Measurements from ENCODE around the gene RNGTT.

RNGTT gene

GRCh38 chr6:88920774-88921733 is 42.4 kb downstream of the RNGTT start:
- TF ChIP-seq, protein P1, sequence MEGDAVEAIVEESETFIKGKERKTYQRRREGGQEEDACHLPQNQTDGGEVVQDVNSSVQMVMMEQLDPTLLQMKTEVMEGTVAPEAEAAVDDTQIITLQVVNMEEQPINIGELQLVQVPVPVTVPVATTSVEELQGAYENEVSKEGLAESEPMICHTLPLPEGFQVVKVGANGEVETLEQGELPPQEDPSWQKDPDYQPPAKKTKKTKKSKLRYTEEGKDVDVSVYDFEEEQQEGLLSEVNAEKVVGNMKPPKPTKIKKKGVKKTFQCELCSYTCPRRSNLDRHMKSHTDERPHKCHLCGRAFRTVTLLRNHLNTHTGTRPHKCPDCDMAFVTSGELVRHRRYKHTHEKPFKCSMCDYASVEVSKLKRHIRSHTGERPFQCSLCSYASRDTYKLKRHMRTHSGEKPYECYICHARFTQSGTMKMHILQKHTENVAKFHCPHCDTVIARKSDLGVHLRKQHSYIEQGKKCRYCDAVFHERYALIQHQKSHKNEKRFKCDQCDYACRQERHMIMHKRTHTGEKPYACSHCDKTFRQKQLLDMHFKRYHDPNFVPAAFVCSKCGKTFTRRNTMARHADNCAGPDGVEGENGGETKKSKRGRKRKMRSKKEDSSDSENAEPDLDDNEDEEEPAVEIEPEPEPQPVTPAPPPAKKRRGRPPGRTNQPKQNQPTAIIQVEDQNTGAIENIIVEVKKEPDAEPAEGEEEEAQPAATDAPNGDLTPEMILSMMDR (IDR thresholded peaks at IDR 0.05; ENCODE audit: low read depth, low read length), result no peak
- no peak for DNase-seq
- Histone ChIP-seq H3K27ac (no peak overlapping the region), H3K4me3 (ENCODE audit: low read depth, low read length) (no peak overlapping the region), H3K27me3 (ENCODE audit: insufficient read depth, low read depth, severe bottlenecking) (no peaks in the 10 kb centered on the region), H3K9me3 (ENCODE audit: severe bottlenecking) (no peaks in the 10 kb centered on the region), H3K36me3 (peaks cover 14% of the 10 kb centered on the region)

DNA sequence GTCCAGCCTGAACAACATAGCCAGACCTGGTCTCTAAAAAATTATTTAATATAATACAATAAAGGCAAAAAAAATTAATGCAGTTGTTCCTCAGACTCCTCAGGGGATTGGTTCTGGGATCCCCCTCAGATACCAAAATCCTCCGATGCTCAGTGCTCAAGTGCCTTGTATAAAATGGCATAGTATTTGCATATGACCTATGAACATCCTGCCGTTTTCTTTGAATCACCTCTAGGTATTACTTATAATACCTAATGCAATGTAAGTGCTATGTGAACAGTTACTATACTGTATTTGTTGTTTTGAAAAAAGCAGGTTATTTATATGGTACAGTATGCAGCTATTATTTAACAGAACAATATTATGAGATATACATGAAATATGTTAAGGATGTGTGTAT is 43.3 kb downstream of the RNGTT start:
- TF ChIP-seq, protein P1 (IDR thresholded peaks at IDR 0.05; ENCODE audit: low read depth, low read length), result no peak
- no peaks in the 10 kb centered on the region for H3K27me3 ChIP-seq (ENCODE audit: insufficient read depth, low read depth, severe bottlenecking)
- no peak overlapping the region for H3K4me3 ChIP-seq (ENCODE audit: low read depth, low read length)
- H3K36me3 ChIP-seq, result peaks cover 14% of the 10 kb centered on the region
- H3K27ac ChIP-seq, result no peak overlapping the region
- no peaks in the 10 kb centered on the region for H3K9me3 ChIP-seq (ENCODE audit: severe bottlenecking)
- DNase-seq, result no peak

GRCh38 chr6:88919032-88919431 is 44.4 kb downstream of the RNGTT start:
- TF ChIP-seq, protein P1 (IDR thresholded peaks at IDR 0.05; ENCODE audit: low read depth, low read length), result no peak
- Histone ChIP-seq H3K27me3 (ENCODE audit: insufficient read depth, low read depth, severe bottlenecking) (no peaks in the 10 kb centered on the region), H3K27ac (no peak overlapping the region), H3K36me3 (peaks cover 14% of the 10 kb centered on the region), H3K9me3 (ENCODE audit: severe bottlenecking) (no peaks in the 10 kb centered on the region), H3K4me3 (ENCODE audit: low read depth, low read length) (no peak overlapping the region)
- no peak for DNase-seq

GRCh38 chr6:88916615-88917208 is 46.7 kb downstream of the RNGTT start:
- no peaks in the 10 kb centered on the region for H3K36me3 ChIP-seq
- H3K27ac ChIP-seq, result no peak overlapping the region
- DNase-seq, result no peak
- H3K9me3 ChIP-seq (ENCODE audit: severe bottlenecking), result no peaks in the 10 kb centered on the region
- TF ChIP-seq, protein P1 (IDR thresholded peaks at IDR 0.05; ENCODE audit: low read depth, low read length), result no peak
- no peak overlapping the region for H3K4me3 ChIP-seq (ENCODE audit: low read depth, low read length)
- no peaks in the 10 kb centered on the region for H3K27me3 ChIP-seq (ENCODE audit: insufficient read depth, low read depth, severe bottlenecking)

DNA sequence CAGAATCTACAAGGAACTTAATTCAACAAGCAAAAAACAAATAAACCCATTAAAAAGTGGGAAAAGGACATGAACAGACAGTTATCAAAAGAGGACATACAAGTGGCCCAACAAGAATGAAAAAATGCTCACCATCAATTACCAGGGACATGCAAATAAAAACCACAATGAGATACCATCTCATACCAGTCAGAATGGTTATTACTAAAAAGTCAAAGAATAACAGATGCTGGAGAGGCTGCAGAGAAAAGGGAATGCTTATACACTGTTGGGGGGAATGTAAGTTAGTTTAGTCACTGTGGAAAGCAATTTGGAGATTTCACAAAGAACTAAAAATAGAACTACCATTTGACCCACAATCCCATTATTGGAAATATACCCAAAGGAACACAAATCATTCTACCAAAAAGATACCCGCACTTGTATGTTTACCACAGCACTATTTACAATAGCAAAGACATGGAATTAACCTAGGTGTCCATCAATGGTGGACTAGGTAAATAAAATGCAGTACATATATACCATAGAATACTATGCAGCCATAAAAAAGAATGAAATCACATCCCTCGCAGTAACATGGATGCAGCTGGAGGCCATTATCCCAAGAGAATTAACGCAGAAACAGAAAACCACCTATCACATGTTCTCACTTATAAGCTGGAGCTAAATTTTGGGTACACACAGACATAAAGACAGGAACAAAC is 48.4 kb downstream of the RNGTT start:
- Histone ChIP-seq H3K36me3 (no peaks in the 10 kb centered on the region), H3K4me3 (ENCODE audit: low read depth, low read length) (no peak overlapping the region), H3K27ac (no peak overlapping the region), H3K27me3 (ENCODE audit: insufficient read depth, low read depth, severe bottlenecking) (no peaks in the 10 kb centered on the region), H3K9me3 (ENCODE audit: severe bottlenecking) (no peaks in the 10 kb centered on the region)
- TF ChIP-seq, protein P1 (IDR thresholded peaks at IDR 0.05; ENCODE audit: low read depth, low read length), result no peak
- no peak for DNase-seq

Measured in WERI-Rb-1 (cell line).